ENCODE measurements around the gene ENTREP1.

The ENTREP1 gene

DNA sequence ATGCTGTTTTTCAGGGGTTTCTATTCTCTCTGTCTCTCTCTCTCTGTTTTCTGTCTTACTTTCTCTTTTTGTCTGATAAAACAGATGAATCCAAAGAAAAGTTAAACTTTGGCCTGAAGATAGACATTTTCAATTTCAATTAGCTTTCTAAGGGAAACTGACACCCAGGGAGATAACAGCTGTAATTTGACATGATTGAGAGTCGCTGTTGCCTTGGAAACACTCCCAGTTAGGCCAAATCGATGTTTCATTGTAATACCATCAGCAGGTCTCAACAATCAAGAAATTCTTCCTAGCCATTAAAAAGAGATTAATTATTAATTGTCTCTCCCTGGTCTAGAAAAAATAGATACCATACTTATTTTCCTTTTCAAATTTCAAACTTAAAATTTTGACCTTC lies 53.0 kb downstream of the ENTREP1 start:
- TF ChIP-seq, protein P1, sequence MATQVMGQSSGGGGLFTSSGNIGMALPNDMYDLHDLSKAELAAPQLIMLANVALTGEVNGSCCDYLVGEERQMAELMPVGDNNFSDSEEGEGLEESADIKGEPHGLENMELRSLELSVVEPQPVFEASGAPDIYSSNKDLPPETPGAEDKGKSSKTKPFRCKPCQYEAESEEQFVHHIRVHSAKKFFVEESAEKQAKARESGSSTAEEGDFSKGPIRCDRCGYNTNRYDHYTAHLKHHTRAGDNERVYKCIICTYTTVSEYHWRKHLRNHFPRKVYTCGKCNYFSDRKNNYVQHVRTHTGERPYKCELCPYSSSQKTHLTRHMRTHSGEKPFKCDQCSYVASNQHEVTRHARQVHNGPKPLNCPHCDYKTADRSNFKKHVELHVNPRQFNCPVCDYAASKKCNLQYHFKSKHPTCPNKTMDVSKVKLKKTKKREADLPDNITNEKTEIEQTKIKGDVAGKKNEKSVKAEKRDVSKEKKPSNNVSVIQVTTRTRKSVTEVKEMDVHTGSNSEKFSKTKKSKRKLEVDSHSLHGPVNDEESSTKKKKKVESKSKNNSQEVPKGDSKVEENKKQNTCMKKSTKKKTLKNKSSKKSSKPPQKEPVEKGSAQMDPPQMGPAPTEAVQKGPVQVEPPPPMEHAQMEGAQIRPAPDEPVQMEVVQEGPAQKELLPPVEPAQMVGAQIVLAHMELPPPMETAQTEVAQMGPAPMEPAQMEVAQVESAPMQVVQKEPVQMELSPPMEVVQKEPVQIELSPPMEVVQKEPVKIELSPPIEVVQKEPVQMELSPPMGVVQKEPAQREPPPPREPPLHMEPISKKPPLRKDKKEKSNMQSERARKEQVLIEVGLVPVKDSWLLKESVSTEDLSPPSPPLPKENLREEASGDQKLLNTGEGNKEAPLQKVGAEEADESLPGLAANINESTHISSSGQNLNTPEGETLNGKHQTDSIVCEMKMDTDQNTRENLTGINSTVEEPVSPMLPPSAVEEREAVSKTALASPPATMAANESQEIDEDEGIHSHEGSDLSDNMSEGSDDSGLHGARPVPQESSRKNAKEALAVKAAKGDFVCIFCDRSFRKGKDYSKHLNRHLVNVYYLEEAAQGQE (IDR thresholded peaks at IDR 0.05; ENCODE audit: insufficient read depth in 1 of 2, low read depth in 2 of 2, low read length in 2 of 2) = no peak
- no peak for TF ChIP-seq POLR2AphosphoS5 (IDR thresholded peaks at IDR 0.05; ENCODE audit: low read depth, low read length)
- TF ChIP-seq SIN3A (IDR thresholded peaks at IDR 0.05; ENCODE audit: borderline replicate concordance, insufficient read depth, low read length) = no peak
- TF ChIP-seq TAF1 (IDR thresholded peaks at IDR 0.05; ENCODE audit: borderline replicate concordance, insufficient read depth, low read length) = no peak
- no peak for TF ChIP-seq FOXP2 (optimal IDR thresholded peaks at IDR 0.05; ENCODE audit: borderline replicate concordance, extremely low read depth, extremely low read length, insufficient read depth)

DNA sequence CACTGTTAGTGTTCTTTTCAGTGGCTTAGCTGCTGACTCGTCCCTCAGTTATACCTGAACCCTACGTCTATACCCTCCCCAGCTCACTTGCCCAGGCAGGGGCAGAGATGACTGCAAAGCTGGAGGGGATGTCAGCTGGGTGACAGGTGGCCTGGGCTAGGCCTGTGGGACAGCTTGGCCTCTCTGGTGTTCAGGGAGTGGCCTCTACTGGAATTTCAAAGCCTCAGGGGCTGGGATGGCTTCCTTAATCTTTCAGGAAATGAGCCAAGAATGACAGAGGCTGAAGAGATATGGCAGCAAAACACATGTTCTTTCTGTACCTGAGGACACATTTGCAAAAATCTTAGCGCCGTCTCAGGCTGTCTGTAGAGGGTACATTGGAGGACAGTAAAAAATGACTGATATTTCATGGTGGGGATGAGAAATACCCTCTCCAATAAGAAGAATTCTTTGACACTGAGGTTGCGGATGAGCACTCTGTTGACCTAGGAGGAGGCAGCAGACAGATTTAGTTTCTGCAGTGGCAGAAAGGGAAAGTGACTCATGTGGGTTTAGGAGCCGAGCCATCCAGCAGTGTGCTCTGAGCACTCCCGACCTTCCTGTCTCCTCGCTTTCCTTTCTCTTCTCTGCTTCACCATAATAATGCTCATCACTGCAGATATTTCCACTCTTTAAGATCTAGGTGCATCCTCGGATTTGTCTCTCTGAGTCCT lies 54.4 kb downstream of the ENTREP1 start:
- TF ChIP-seq POLR2AphosphoS5 (IDR thresholded peaks at IDR 0.05; ENCODE audit: low read depth, low read length) = no peak
- TF ChIP-seq SIN3A (IDR thresholded peaks at IDR 0.05; ENCODE audit: borderline replicate concordance, insufficient read depth, low read length) = no peak
- no peak for TF ChIP-seq TAF1 (IDR thresholded peaks at IDR 0.05; ENCODE audit: borderline replicate concordance, insufficient read depth, low read length)
- TF ChIP-seq, protein P1 (IDR thresholded peaks at IDR 0.05; ENCODE audit: insufficient read depth in 1 of 2, low read depth in 2 of 2, low read length in 2 of 2) = no peak
- TF ChIP-seq FOXP2 (optimal IDR thresholded peaks at IDR 0.05; ENCODE audit: borderline replicate concordance, extremely low read depth, extremely low read length, insufficient read depth) = no peak

DNA sequence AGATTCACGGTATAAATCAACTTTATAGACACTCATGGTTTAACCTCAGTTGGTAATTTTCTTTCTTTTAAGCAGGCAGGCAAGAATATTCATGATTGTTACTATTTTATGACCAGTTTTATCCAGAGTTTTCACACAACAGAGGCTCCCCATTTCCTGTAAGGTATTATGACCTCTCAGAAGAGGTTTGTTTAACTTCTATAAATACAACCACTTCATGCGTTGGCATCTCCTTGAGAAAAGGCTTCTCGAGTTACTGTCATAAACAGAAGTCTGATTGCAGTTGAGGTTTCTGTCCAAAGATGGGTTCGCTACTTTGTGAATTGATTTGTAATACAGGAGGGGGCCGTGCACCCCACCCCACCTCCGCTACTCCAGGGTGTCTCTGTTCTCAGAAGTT lies 55.3 kb downstream of the ENTREP1 start:
- TF ChIP-seq POLR2AphosphoS5 (IDR thresholded peaks at IDR 0.05; ENCODE audit: low read depth, low read length) (no peak), SIN3A (IDR thresholded peaks at IDR 0.05; ENCODE audit: borderline replicate concordance, insufficient read depth, low read length) (no peak), TAF1 (IDR thresholded peaks at IDR 0.05; ENCODE audit: borderline replicate concordance, insufficient read depth, low read length) (no peak), FOXP2 (optimal IDR thresholded peaks at IDR 0.05; ENCODE audit: borderline replicate concordance, extremely low read depth, extremely low read length, insufficient read depth) (no peak)
- TF ChIP-seq, protein P1 (IDR thresholded peaks at IDR 0.05; ENCODE audit: insufficient read depth in 1 of 2, low read depth in 2 of 2, low read length in 2 of 2) = no peak

DNA sequence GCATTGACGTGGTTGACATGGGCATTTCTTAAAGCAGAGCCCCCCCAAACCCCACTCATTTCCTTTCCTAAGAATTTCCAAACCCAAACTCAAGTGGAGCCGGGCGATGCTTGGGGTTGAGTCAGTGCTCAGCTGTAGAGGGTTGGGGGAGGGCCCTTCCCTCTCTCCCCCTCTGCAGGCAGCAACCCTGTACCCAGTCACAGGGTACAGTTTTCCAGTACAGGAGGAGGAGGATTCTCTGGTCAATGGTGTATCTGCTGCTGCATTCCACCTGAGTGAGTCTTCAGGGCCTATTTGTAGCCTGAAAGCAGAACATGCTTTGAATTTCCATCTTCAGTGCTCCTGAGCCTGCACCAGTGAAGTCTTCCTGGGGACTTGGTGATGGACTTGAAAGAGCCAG lies 55.8 kb downstream of the ENTREP1 start:
- TF ChIP-seq TAF1 (IDR thresholded peaks at IDR 0.05; ENCODE audit: borderline replicate concordance, insufficient read depth, low read length) = no peak
- TF ChIP-seq POLR2AphosphoS5 (IDR thresholded peaks at IDR 0.05; ENCODE audit: low read depth, low read length) = no peak
- TF ChIP-seq SIN3A (IDR thresholded peaks at IDR 0.05; ENCODE audit: borderline replicate concordance, insufficient read depth, low read length) = no peak
- no peak for TF ChIP-seq FOXP2 (optimal IDR thresholded peaks at IDR 0.05; ENCODE audit: borderline replicate concordance, extremely low read depth, extremely low read length, insufficient read depth)
- TF ChIP-seq, protein P1 (IDR thresholded peaks at IDR 0.05; ENCODE audit: insufficient read depth in 1 of 2, low read depth in 2 of 2, low read length in 2 of 2) = no peak
